Mononuclear cell (primary cell): Measurements from ENCODE around the gene NUP35. TPM values are rescaled to one million over a fixed set of nuclear protein-coding genes. Genes with fewer than 3 reads are reported as not detected.

ENCODE experiments used
- total RNA-seq: library from RNA; depleted of rRNA; stranded (reverse); fragments of >200 nt; gene quantifications from one replicate; pipeline ENCODE4 v1.2.3, GENCODE V29; 2012

Gene NUP35
- total RNA-seq, 1 donor = 13.7 TPM

Other genes with a start within 250 kb of the NUP35 start
- gene NCKAP1, start 86.0 kb upstream of the NUP35 start, total RNA-seq = 8.8 TPM
- gene DUSP19, start 45.7 kb upstream of the NUP35 start, total RNA-seq = 0.42 TPM